HG02610 (cell line): ENCODE measurements around the gene PLD4.

Experiments used
- ATAC-seq: cut with Tn5 transposase; IDR thresholded peaks from one replicate; pipeline ENCODE4 v1.9.1; 2021; ENCODE audit warnings: mild to moderate bottlenecking, moderate library complexity; ENCODE audit not compliant: unreplicated experiment

PLD4 gene

GRCh38 chr14:104953896-104954656 lies 29.4 kb downstream of the PLD4 start:
- ATAC-seq = no peak

DNA sequence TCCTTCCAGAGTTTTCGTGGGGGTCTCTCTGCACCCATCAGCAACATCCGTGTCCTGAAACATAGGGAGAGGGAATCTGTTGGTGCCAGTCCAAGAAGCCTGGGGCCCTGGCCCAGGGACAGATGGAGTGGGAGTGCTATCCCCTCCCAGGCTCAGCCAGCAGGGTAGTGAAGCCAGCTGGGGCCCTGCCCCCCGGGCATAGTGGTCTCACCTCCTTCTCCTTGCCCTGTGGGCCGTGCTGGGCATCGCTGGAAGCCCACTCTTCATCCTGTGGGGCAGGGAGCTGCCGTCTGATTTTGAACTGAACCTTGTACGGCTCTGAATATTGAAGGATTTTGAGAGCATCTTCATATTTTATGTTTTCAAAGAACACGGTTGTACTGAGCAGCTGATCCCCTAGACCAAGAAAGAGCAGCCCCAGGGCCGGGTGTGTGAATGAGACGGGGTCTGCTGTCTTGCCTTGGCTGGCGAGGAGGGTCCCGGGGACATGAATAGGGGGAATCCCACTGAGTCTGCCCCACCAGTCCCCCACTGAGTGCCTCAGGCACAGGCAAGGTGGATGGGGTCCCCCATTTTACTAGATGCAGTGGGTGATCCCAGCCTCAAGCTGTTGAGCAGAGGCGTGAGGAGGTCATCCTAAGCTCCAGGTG lies 30.2 kb downstream of the PLD4 start:
- no peak for ATAC-seq

- no peak for ATAC-seq
These were observed 30.7 kb downstream of the PLD4 start for GRCh38 chr14:104955396-104955770.

GRCh38 chr14:104956290-104956890 lies 31.7 kb downstream of the PLD4 start:
- no peak for ATAC-seq

DNA sequence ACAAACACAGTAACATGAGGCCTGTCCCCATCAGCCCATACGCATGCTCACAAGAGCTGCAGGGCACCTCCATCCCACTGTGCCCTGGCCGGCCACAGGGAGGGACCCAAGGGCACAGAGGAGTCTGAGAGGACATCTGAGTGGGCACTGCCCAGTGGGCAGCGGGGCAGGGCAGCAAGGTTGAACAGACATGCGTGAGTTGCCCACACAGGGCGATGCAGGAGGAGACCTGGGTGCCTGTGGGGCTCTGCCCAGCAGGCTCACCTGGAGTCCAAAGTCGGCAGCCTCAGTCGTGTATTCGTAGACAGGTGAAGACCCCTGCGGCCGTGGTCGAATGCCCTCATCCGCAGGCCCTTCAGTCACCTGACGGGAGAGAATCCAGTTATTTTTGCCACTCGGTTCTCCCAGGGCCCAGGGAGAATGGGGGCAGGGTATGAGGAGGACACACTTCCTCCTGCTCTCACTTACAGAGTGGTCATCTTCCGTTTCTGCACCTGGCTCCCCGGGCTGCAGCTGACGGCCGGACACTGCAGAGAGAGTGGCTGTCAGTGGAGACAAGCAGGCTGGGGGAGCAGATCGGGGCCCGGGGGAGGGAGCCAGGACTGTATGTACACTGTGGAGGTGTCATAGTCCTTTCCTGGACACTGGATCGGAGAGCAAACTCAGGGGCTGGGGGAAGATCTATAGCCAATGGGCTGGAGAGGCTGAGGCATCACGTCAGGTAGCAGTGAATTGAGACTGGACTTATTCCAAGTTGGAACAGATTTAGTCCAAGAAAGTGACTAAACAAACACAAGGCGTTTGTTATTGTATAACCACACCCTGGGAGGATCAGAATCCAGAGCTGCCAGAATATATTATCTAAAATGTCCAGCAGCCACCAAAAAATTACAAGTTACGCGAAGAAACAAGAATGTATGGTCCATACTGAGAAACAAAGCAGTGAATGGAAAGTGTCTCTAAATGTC lies 32.8 kb downstream of the PLD4 start:
- ATAC-seq = no peak

DNA sequence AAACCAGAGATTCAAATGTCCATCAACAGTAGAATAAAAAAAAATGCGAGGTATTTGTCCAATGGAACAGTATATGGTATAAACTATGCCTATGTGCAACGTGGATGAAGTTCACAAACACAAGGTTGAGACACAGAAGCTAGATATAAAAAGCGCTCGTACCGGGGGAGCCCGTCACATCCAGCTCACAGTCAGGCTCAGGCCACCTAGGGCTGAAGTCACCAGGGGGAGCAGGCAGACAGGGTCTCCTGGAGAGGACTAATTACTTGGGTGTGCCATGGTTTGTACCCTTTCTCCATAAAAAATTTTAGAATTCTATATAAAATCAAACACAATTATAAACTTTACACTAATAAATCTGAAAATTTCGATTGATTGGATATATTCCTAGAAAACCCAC lies 39.9 kb downstream of the PLD4 start:
- ATAC-seq = no peak

DNA sequence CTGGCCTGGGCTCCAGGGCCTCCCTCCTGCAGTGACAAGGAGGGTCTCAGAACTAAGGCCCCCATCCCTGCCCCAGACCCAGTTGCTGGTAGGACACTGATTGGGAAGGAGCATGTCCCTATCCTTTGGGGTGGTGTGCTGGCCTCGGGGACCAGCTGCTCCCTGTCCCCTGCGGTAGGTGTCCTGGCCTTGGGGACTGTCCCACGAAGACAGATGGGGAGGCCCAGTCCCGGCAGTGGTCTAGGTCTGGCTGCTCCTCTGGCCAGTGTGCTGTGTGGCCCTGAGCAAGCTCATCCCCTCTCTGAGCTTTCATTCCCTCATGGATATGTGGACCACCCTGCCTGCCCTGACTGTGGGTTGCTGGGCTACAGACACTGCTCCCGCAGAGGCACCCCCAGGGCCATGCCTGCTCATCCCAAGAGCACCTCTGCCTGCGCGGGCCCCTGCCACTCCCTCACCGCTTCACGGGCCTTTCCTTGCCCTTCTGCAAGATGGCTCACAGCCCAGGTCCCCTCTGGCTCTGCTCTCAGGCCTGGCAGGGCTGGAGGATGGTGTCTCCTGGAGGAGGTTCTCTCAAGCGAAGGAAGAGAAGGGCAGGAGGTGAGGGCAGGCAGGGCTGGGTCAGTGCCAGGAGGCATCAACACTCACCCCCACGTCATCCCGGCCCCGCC lies 41.0 kb downstream of the PLD4 start:
- no peak for ATAC-seq

- ATAC-seq = no peak
These were observed 41.7 kb downstream of the PLD4 start for GRCh38 chr14:104966261-104966865.

GRCh38 chr14:104966981-104967385 lies 42.3 kb downstream of the PLD4 start:
- no peak for ATAC-seq

- ATAC-seq = no peak
These were observed 42.9 kb downstream of the PLD4 start for GRCh38 chr14:104967386-104968152.

DNA sequence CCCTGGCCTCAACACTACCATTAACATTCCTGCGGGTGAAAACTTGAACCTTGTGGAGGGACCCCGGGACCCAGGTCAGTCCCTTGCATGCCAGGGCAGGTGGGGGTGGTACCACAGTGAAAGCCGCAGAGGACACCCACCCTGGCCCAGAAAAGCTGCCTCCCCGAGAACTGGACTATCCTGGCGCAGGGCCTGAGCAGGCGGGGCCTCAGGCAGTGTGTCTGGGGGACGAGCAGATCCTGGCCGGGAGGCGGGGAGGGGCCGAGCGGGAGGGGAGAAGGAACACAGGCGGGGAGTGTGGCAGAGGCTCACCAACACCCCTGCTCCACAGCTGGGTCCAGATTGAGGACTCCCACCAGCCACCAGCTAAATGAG lies 43.5 kb downstream of the PLD4 start:
- ATAC-seq = no peak

DNA sequence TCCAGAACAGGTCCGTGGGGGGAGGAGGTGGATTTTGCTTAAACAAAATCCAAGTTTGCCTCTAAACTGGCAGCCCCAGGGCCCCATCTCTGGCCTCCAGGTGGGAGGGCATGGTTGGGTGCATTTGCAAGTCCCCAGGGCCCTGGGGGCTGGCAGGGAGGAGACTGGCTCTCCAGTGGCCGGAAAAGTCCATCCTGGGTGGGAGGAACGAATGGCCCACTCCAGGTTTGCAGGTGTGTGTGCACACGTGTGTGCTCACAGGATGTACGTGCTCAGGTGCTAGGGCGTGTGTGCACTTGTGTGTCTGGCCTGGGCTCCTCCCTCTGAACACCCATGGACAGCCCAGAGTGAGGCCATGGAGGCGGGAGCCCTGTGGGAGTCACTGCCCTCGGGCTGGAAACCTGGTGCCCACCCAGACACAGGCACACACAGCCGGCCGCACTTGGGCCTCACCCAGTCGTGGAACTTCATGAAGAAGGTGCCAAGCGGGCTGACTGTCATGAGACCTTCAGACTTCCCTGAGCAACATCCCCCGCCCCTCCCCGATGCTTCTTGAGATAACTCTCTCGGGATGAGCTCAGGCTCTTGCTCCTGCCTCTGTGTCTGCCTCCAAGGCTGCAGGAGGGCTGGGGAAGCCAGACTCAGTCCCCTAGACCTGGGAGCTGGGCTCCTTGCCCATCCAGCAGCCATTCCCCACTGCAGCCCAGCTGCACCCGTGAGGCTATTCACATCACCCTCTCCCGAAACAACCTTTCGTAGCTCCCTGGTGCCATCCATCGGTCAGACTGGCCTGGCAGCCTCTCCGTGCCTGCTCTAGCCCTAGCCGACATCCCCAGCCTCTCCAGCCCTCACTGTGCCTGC lies 44.1 kb downstream of the PLD4 start:
- no peak for ATAC-seq

DNA sequence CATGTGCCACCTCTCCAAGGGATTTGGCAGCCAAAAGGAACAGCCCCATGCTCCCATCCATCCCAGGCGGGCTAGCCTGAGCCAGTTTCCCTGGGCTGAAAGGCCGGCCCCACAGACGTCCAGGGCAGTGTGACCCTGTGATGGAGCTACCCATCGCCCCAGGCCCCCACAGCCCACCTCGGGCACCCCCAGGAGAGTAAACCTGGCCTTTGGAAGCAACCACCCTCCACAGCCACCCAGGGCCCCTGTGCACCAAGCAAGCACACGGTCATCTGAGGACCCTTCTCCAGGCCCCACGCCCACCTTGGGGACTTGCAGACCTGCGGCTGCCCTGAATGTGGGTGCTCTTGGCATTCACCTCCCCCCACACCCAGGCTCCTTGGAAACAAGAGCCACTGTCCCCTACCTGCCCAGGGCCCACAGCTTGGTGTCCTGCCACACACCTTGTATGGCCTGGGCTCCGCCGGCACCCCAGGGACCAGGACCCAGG lies 45.1 kb downstream of the PLD4 start:
- no peak for ATAC-seq

DNA sequence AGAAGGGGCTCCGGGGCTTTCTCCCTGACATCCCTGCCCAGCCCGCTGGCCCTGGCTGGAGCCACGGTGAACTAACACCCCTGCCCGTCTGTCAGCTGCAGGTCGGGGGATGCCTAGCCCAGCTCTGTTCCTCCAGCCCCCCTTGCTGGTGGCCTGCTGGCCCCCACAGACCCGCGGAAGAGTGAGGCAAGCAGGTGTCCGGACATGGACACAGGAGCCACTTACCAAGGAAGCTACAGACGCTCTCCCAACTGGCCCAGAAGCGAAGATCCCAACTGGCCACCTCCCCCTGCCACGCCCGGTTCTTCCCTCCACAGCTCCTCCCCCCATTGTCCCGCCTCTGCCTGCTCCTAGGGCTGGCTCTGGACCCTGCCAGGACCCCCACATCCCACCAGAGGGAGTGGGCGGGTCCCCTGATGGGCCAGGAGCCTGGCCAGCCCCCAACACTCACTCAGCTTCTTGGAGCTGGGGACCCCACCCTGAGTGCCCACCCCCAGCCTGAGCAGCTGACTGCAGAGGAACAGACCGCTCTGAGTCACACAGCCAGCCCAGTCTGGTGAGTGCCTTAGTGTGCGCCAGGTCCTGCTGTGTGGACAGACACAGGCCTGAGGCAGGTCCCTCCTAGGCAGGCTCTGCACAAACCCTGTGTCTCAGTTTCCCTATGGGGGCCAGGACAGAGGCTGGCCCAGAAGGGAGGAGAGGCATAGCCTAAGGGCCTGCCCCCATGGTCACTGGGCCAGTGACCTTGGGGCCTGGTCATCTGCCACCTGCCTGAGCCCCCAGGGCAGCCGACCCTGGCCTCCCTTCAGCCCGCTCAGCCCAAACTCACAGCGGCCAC lies 45.8 kb downstream of the PLD4 start:
- no peak for ATAC-seq

- ATAC-seq = no peak
These were observed 47.0 kb downstream of the PLD4 start for GRCh38 chr14:104971447-104972240.

GRCh38 chr14:104972301-104973134 lies 47.8 kb downstream of the PLD4 start:
- ATAC-seq = no peak
